Spleen (tissue), 7 donors: ENCODE measurements around the gene PVRIG.

Experiments used
- POLR2A ChIP-seq, 3 donors: fragments of 450-650 bp; IDR thresholded peaks; one replicate each; pipeline ENCODE4 v1.5.1; 2017; ENCODE audit warnings: antibody characterized with exemption in 3 of 3, mild to moderate bottlenecking in 1 of 3
- TF ChIP-seq, protein P1 (sequence below), 11 experiments: fragments of 200-600 bp in 7 of 11; fragments of 450-650 bp in 4 of 11; sonication (generic) in 4 of 11; IDR thresholded peaks in 8 of 11; conservative IDR thresholded peaks in 3 of 11; 1 replicate in 7 of 11; 2 replicates in 4 of 11; pipeline versions ENCODE4 v1.4.0 to v1.8.0; 2016 to 2021; ENCODE audit warnings: antibody characterized with exemption in 11 of 11, inconsistent platforms in 4 of 11, mild to moderate bottlenecking in 1 of 11
- donor health status: DM: no; HTN: no; CAD: no; lungs with moderate emphysema.
- donor health status: DM: no; HTN: no; CAD: no.
- donor health status: DM: no; HTN: no; CAD: no.

DNA sequence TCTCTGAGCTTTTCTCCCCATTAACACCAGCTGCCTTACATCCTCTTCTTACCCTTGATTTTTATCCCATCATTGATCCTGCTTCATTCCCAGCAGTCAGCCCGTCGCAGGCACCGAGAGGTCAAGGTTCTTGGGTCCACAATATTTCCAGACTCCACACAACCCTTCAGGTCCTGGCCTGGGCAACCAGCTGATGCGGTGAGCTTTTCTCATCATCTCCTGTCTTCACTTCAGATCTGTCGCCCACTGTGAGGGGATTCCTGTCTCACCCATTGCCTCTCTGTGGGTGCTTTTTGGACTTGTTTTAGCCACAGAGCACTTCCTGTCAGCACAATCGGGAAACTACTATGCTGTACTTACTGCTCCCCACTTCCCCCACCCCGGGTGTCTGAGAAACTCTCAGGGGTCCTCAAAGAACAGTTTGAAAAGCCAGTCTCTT is 8.4 kb upstream of the PVRIG start:
- TF ChIP-seq, protein P1, sequence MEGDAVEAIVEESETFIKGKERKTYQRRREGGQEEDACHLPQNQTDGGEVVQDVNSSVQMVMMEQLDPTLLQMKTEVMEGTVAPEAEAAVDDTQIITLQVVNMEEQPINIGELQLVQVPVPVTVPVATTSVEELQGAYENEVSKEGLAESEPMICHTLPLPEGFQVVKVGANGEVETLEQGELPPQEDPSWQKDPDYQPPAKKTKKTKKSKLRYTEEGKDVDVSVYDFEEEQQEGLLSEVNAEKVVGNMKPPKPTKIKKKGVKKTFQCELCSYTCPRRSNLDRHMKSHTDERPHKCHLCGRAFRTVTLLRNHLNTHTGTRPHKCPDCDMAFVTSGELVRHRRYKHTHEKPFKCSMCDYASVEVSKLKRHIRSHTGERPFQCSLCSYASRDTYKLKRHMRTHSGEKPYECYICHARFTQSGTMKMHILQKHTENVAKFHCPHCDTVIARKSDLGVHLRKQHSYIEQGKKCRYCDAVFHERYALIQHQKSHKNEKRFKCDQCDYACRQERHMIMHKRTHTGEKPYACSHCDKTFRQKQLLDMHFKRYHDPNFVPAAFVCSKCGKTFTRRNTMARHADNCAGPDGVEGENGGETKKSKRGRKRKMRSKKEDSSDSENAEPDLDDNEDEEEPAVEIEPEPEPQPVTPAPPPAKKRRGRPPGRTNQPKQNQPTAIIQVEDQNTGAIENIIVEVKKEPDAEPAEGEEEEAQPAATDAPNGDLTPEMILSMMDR (IDR thresholded peaks at IDR 0.05 in 8 of 11, conservative IDR thresholded peaks at IDR 0.05 in 3 of 11) = no peak
- no peak for TF ChIP-seq POLR2A (IDR thresholded peaks at IDR 0.05)
